HG02610 (cell line): Measurements from ENCODE around the gene TBXAS1.

ENCODE experiments used
- ATAC-seq: cut with Tn5 transposase; IDR thresholded peaks from one replicate; pipeline ENCODE4 v1.9.1; 2021; ENCODE audit warnings: mild to moderate bottlenecking, moderate library complexity; ENCODE audit not compliant: unreplicated experiment

Gene TBXAS1

DNA sequence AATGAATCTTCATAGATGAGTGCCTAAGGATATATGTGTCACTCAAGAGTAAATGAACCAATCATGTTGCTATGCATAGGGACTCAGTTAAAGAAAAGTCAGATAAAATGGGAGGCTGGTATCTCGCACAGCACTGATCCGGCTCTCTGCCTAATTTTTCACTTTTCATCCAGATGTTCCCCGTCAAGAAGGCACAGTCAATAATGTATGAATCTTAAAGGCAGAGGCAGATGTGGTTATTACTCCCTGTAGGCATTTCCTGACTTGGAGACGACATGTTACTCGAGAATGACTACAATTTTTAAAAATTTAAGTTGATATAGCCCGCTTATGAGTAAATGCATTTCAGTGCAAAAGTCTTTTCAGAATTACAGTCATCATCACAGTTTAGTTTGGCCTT, 113.6 kb downstream of the TBXAS1 start:
- no peak for ATAC-seq

DNA sequence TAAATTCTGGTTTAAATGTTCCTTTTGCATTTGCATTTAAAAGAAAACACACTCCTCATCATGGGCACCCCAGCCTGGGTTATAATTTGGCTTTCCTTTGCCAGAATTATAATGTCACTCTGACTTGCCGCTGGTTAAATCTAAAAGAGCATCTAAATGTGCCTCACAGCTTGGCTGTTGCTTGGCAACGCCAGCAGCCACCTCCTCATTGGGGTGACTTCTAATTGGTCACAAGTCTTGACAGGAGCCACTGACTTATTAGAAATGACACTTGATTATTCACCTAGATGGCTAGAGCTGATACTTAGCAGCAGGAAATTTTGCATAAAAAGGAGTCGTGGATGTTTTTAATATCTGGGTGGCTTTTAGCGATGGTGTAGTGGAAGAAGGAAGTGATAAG, 114.3 kb downstream of the TBXAS1 start:
- ATAC-seq: no peak

DNA sequence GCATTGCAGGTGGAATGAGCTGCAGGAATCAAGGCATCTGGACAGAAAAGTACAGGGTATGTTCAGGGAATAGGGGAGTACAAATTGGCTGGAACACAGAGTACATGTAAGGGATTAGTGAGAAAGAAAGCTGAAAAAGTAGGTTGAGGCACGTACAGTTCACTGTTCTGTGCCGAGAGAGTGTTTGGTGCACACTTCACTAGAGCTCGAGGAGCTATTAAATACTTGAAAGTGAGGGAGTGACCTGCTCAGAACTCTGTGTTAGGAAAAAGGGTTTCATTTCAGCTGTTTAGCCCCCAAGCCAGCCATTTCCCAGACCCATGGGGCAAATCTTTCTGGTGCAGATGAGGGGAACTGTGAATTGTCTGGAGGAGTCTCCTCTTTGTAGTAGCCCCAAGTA, 115.2 kb downstream of the TBXAS1 start:
- no peak for ATAC-seq

DNA sequence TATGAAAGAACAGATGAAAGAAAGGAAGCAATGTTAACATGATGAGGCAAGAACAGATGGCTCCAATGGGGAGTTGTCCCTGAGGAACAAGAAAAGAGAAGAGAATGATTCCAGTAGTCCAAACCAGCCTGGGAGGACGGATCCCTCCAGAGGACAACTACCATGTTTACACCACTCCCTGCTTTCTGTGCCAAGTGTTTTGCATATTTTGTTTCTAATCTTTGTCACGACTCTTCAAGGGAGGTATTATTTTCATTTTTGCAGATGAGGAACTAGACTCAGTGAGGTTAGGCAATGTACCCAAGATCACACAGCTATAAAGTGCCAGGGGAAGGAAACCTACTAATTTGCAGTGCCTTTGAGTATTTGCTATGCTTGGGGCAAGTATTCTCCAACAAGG, 117.5 kb downstream of the TBXAS1 start:
- no peak for ATAC-seq

DNA sequence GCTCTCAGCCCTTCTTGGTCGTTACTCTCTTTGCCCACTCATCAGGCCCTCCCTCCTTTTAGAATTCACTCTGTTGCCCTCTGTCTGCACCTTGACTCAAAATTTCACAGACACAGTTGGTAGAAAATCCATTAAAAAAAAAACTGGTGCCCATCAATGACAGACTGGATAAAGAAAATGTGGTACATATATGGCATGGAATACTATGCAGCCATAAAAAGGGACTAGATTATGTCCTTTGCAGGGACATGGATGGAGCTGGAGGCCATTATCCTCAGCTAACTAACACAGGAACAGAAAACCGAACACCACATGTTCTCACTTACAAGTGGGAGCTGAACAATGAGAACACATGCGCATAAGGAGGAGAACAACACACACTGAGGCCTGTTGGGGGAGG, 118.0 kb downstream of the TBXAS1 start:
- ATAC-seq: no peak

DNA sequence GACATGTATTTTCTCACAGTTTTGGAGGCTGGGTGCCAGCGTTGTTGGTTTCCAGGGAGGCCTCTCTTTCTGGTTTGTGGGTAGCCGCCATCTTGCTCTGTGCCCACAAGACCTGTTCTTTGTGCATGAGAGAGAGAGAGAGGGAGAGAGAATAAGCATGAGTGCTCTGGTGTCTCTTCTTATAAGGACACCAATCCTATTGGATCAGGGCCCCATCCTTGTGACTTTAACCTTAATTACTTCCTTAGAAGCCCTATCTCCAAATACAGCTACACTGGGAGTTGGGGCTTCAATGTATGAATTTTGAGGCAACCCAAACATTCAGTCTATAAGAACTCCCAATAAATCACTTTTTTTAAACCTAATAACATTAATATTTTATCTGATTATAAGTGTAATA, 119.1 kb downstream of the TBXAS1 start:
- ATAC-seq: no peak

DNA sequence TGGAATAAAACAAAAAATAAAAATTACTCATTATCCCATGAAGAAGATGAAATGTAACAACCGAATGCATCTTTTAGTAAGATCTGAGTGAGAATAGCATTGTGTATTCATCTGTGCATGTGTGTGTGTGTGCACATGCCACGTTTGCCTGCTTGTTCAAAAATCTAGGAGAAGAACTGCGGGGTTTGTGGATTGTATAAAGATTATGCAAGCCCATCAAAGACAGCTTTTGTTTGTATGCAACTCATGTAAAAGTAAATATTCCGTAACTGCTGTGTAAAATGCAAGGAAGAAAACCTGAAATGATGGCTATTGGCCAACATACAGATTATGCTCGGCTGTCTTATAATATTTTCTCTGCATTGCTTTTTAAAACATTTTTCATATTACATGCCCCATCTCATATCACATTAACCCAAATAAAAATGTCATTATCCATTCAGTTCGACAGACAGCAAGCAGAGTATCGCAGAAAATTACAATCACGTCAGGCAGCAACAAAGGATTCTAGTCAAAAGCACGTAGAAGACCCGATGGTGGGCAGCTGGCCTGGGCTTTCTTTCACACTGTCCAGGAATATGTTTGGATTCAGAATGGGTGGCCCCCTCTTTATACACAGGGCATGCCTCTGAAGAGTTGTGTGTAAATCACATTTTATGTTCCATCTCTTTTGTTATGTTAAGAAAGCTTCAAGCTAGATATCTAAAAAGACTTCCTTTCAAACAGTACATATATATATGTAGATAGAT, 119.7 kb downstream of the TBXAS1 start:
- ATAC-seq: no peak

DNA sequence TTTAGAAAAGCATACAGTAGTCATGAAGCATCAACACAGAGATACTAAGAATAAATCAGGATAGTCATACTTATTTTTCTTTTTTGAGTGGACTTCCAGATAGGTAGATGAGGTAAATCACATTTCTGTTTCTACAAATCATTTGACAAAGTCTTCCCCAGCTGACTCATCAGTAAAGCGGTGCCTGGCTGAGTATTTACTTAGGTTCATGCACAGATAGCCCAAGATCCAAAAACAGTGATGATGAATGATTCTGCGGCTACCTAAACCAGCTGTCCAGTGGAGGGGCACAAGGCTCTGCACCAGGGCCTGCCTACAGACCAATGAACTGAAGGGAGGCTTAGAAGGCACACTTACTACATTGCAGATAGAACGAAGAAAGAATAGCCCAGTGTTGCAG, 120.6 kb downstream of the TBXAS1 start:
- ATAC-seq: no peak

DNA sequence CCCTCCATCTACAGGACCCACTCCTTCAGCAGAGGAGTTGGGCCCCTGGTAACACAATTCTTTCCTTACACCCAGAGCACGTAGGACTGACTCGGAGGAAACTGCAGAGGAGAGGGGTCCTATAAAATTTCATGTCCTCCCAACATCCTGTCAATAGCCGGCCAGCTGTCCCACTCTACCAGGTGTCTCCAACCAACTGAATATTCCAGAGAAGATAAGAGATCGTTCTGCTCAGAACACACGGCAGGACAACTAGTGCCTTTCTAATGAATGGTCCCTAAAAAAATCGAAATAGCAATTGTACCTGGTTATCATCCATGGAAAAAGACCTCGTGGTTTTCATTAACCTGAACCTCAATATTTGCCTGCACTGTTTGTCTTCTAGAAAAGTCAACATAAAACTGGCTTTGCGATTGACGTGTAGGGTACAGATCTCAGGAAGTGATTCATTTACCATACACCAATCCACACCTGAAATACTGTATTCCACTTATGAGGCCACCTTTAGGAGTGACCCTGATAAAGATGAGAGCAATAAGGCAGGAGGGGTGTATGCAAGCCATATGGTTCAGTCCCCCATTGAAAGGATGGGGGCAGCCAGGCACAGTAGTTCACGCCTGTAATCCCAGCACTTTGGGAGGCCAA, 121.9 kb downstream of the TBXAS1 start:
- no peak for ATAC-seq

DNA sequence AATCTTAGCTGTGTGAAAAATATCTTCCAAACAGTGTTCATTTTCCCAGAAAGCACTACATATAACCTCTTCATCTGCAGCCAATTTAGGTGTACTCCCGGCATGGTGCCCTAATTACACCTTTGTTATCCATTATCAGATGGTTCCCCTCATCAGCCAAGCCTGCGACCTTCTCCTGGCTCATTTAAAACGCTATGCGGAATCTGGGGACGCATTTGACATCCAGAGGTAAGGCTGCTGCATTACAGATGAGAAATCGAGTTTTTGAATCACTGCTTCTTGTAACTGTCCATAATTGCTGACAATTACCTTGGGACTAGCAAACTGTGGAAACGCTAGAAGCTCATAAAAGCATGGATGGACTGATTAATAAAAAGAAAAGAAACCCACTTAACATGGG, 124.2 kb downstream of the TBXAS1 start:
- ATAC-seq: no peak

DNA sequence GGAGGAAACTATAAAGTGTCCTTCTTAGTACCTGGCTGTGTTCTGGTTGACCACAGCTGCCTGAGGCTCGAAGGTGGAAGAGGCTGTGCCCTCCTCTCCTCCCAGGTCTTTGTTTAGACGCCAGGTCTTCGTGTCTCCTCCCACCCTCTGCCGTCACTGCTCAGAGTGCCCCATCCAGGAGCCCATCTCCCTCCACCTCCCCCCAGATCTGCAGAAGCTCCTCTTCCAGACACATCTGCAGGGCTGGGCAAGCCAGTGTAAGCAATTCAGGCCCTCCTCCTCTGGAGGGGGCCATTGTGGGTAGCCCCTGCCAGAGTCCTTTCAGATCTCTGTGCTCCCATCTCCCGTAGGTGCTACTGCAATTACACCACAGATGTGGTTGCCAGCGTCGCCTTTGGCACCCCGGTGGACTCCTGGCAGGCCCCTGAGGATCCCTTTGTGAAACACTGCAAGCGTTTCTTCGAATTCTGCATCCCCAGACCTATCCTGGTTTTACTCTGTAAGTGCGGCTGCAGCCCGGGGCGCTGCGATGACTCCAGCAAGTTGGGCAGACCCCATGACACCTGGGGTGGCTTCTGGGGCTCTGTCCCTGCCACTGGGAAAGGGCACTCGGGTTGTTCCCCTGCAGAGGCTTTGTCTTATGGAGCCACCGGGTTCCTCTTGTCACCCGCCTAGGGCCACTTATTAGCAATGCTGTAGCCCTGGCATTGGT, 126.2 kb downstream of the TBXAS1 start:
- ATAC-seq: no peak

DNA sequence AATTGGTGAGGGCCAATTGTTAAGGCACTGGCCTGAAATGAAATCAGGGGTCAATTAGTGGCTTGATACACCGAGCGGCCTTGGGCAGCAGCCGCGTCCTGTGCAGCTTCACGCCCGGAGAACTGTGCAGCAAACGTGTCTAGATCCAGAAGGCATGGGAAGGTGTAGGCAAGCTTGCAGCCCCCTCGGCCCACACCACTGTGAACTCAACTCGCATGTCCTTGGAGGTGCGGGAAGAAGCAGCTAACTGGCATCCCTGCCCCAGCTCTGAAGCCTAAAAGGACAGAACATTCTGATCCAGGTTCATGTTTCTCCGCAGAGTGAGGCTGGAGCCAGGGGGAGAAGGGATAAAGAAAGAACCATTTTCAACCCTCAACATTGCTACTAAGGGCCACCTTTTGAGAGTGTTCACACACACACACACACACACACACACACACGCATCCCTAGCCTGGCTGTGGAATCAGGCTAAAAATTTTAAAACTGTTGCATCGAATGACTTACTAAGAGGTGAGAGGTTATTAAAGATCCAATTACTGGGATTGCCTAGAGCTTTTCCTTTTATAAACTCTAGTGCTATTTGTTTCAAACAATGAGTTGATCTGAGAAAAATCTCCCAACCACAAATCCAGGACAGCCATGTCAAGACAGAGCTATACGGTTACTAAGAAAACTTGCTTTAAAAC, 129.7 kb downstream of the TBXAS1 start:
- no peak for ATAC-seq

DNA sequence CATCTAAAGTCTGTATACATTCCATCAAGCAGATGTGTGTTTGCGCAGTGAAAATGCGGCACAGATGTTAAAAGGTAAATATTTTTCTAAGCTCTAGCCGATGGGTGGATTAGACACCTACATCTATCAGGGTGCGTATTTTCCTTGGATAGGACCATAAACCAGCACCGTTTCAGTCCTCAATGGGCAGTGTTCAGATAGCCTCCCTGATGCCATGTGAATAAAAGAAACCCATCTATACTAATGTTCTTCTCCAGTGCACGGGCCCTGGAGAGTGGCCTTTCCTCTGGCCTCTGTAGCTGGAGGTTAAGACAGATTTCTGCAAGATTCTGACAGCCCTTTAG, 130.2 kb downstream of the TBXAS1 start:
- ATAC-seq: no peak

DNA sequence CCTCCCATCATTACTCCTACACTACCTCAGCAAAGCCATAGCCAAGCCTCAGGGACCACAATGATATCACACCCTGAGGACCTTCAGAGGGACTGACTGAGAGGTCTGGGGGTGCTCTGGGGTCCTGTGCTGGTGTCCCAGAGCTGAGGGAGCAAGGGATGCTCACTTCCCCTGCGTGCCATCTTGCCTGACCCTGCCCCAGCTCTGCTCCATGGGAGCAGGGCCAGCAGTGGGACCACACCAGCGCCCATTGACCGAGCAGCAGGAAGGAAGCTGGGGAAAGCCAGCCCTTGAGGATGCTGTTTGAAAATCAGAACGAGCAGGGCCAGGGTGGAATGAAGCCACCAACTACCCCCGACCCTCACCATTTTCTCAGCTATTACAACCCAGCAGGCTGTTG, 130.7 kb downstream of the TBXAS1 start:
- no peak for ATAC-seq

DNA sequence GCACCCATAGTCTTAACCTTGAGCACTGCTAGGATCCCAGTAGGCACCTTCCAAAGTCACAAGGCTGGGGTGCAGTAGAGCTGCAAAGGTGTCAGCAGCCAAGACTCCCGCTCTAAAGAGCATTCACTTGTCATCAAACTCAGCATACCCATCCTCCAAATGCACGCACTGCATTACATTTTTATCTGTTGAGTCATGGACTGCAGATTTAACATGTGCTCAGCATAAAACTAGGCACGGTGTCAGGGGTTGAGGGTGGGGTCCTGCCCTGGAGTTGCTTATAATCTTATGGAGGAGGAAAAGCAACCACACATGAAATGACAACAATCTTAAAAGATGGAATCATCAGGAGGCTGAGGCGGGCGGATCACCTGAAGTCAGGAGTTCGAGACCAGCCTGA, 131.1 kb downstream of the TBXAS1 start:
- no peak for ATAC-seq

DNA sequence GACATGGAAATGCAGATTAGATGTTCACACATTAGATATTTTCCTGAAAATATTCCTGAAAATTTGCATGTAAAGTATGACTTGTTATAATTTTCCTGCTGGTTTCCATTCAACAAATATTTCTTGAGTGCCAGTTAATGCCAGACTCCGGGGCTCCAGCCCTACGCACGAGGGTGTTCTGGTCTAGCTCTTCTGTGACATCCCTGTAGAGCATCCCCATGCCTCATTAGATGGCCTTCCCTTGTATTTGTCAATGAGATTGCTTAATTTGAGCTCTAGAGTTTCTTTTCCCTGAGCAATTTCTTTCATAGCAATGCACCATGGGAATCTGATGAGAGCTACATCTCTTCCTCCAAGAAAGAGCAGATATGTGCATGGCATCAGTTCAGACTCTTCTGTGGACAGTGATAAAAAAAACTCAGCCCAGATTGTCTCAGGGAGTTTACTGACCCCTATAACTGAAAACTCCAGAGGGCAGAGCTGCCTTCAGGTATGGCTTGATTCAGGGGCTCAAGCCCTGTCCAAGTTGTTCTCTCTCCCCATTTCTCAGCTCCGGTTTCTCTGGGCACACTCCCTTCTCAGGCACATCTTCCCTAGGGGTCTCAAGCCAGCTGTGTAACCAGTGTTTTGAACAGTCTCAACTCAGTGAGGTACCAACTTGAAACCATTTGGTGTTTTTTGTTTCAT, 137.0 kb downstream of the TBXAS1 start:
- ATAC-seq: no peak

DNA sequence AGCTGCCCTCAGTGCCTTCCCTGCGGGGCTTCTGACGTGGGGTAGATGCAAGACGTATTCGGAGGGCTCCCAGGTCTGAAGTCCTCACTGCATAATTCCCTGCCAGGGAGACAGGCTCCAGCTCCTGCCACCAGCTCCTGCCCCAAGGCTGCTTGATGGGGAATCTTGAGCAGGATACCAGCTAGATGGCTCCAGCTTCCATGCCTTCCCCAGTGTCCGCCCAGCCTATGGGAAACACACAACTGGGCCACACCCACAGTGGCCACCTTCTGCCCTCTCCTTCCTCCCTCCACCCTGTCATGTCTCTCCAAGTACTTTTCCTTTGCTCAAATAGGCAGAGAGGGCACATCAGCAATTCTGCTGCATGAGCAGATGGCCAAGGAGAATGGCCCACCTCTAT, 137.9 kb downstream of the TBXAS1 start:
- ATAC-seq: no peak

DNA sequence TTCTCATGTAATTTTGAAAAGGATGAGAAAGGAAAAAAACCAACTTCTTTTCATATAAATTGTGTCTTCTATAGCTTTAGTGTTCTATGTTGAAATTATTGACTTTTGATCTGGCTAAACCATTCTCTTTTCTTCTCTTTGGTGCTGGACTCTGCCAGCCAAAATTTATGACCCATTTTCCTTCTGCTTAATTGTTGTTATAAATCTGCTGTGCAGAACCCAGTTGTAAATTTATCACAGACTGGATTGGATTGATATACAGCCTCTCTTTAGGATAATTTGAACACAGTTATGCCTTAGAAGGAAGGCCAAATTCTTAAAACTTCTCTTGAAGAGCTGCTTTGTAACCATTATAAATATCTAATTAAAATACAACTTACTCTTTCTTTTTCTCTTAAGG, 139.9 kb downstream of the TBXAS1 start:
- ATAC-seq: no peak

DNA sequence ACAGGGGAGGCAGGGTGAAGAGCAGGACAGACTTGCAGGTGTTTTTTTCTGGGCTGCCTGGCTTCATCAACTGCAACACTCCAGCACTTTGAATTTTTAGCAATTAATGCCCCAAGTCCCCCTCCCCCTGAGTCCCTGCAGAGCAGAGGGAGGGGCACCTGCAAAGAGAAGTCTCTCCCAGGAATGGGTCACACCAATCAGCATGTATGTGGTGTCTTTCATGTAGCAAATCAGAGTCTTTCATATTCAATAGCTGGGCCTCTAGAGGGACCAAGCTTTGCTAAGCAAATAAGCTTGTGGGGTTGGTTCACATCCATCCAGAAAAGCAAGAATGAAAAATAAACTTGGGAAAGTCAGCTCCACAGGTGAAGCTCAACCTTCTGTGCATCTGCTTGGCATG, 143.0 kb downstream of the TBXAS1 start:
- ATAC-seq: no peak

DNA sequence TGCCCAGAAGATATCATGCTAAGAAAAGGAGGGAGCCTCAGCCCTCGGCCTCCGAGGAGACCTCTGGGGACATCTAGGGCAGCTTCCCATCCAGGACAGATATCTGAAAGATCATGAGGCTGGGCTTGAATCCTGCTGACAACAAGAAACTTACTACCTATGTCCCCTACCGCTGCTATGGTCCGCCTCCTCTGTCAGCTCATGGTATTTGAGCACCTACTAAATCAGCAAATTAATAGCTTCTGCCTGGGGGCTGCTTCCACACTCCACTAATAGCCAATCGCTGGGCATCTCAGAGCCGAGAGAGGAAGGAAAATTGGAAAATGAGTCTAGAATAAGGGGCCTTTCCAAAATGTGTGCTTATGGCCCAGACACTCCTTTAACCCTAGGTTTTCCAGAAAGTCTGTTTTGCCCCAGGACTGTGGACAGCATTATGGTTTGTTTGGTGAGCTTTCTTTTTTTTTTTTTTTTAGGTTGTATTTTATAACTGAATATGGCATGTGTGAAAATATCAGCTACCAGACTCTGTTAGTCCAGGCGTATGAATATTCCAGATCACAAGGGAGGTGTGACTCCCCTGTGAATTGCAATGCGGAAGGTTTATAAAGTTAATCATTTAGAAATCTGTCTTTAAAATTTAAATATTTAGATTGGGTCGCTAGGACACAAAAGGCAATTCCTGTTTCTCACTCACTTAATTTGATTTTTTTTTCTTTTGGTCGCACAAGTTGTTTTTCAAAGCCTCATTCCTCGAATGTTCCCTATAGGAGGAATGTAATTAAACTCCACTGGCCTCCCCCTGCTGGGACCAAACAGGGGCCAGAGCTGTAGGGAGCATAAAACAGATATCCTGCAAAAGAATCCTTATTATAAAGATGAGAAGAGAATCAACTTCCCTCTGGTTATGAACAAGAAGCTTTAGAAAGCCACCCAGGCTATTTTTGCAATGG, 144.3 kb downstream of the TBXAS1 start:
- no peak for ATAC-seq
